MM.1S (cell line): ENCODE results near the gene STX16.

Source experiments
- DNase-seq: peaks from one replicate; pipeline ENCODE4 v3.0.0-alpha.2; 2015
- H2AFZ ChIP-seq: fragments of 300-600 bp; sonication (generic); 2 replicates; pipeline ENCODE4 v1.6.0; 2016; ENCODE audit warnings: antibody characterized with exemption, low read length
- H3F3A ChIP-seq: fragments of 300-600 bp; sonication (generic); 2 replicates; pipeline ENCODE4 v1.6.1; 2016; ENCODE audit warnings: mild to moderate bottlenecking, antibody characterized with exemption, low read length, moderate library complexity, mixed read lengths; ENCODE audit not compliant: insufficient read depth
- H3K27ac ChIP-seq: fragments of 300-600 bp; sonication (generic); 2 replicates; pipeline ENCODE4 v1.5.1; 2016; ENCODE audit warnings: mild to moderate bottlenecking, low read length
- H3K27me3 ChIP-seq: fragments of 300-600 bp; sonication (generic); replicated peaks from 2 replicates; pipeline ENCODE4 v1.6.0; 2016; ENCODE audit warnings: low read length; ENCODE audit not compliant: insufficient read depth
- H3K36me3 ChIP-seq: fragments of 300-600 bp; sonication (generic); replicated peaks from 2 replicates; pipeline ENCODE4 v1.6.1; 2016; ENCODE audit warnings: mild to moderate bottlenecking, low read length, mixed read lengths; ENCODE audit not compliant: insufficient read depth
- H3K4me1 ChIP-seq: fragments of 300-600 bp; sonication (generic); 2 replicates; pipeline ENCODE4 v1.6.1; 2016; ENCODE audit warnings: low read length, mixed read lengths
- H3K4me2 ChIP-seq: fragments of 300-600 bp; sonication (generic); 2 replicates; pipeline ENCODE4 v1.6.0; 2016; ENCODE audit warnings: low read depth, low read length
- H3K4me3 ChIP-seq: fragments of 300-600 bp; sonication (generic); 2 replicates; pipeline ENCODE4 v1.5.1; 2016; ENCODE audit warnings: low read length, mixed read lengths
- H3K79me2 ChIP-seq: fragments of 300-600 bp; sonication (generic); 2 replicates; pipeline ENCODE4 v1.6.1; 2016; ENCODE audit warnings: mixed run types, low read length, mixed read lengths
- H3K9ac ChIP-seq: fragments of 300-600 bp; sonication (generic); 2 replicates; pipeline ENCODE4 v1.6.1; 2016; ENCODE audit warnings: low read length, mixed read lengths
- H3K9me2 ChIP-seq: fragments of 300-600 bp; sonication (generic); replicated peaks from 2 replicates; pipeline ENCODE4 v1.6.1; 2016; ENCODE audit warnings: mild to moderate bottlenecking, low read length, mixed read lengths; ENCODE audit not compliant: insufficient read depth
- H3K9me3 ChIP-seq: fragments of 300-600 bp; sonication (generic); replicated peaks from 2 replicates; pipeline ENCODE4 v1.6.1; 2016; ENCODE audit warnings: mild to moderate bottlenecking, low read length, mixed read lengths; ENCODE audit not compliant: insufficient read depth
- H4K20me1 ChIP-seq: fragments of 300-600 bp; sonication (generic); 2 replicates; pipeline ENCODE4 v1.6.1; 2016; ENCODE audit warnings: mild to moderate bottlenecking, low read length, moderate library complexity, mixed read lengths; ENCODE audit not compliant: insufficient read depth
- EZH2 ChIP-seq: fragments of 300-600 bp; sonication (generic); optimal IDR thresholded peaks from 2 replicates; pipeline ENCODE3; 2017; ENCODE audit warnings: low read depth, mild to moderate bottlenecking, antibody characterized with exemption, low read length, mixed read lengths
- EZH2phosphoT487 ChIP-seq: fragments of 300-600 bp; sonication (generic); IDR thresholded peaks from 2 replicates; pipeline ENCODE4 v1.6.1; 2018; ENCODE audit warnings: antibody characterized with exemption, low read length
- TF ChIP-seq, protein P1 (sequence below): fragments of 300-600 bp; sonication (generic); IDR thresholded peaks from 2 replicates; pipeline ENCODE4 v1.5.1; 2016; ENCODE audit warnings: antibody characterized with exemption, low read length, mixed read lengths

The STX16 gene

DNA sequence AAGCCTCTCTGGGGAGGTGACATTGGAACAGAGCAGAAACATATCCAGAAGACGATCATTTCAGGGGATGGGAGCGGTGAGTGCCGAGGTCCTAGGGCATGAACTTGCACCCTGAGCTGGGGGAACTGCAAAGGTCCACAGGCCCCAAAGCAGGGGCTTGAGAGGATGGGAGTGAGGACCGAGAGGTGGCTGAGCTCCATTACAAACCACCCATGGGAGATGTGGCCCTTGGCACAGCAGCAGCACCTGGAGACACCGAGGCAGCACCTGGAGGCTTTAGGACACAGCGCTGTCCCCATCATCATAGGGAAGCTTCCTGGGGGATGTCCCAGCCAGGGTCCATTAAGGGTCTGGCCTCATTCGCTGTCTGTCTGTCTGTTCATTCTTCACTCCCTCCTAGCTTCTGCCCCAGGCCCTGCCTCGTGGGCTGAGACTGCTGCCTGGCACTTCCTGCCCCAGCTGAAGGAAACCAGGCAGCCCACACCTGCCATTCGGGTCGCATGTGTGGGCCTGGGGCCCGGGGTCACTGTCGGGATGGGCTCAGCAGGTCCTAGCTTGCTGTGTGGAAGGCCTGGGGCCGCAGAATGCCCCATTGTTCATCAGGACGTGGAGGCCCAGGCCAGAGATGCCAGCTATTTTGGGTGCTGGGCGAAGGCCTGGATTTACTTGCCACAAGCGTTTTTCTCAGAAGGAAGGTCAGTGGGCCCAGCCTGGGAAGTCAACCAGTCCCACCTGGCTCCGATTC, 42.8 kb upstream of the STX16 start:
- Histone ChIP-seq H2AFZ (no peak overlapping the region), H3K79me2 (no peaks in the 10 kb centered on the region), H3K9ac (no peak overlapping the region), H3K4me1 (no peaks in the 10 kb centered on the region), H3K4me3 (no peak overlapping the region), H3K27ac (no peak overlapping the region), H4K20me1 (no peaks in the 10 kb centered on the region), H3K36me3 (no peaks in the 10 kb centered on the region), H3K9me3 (no peaks in the 10 kb centered on the region), H3F3A (no peaks in the 10 kb centered on the region), H3K9me2 (no peaks in the 10 kb centered on the region), H3K4me2 (no peak overlapping the region), H3K27me3 (peaks cover 98% of the 10 kb centered on the region)
- TF ChIP-seq EZH2phosphoT487 (no peak), EZH2 (no peak)
- TF ChIP-seq, protein P1, sequence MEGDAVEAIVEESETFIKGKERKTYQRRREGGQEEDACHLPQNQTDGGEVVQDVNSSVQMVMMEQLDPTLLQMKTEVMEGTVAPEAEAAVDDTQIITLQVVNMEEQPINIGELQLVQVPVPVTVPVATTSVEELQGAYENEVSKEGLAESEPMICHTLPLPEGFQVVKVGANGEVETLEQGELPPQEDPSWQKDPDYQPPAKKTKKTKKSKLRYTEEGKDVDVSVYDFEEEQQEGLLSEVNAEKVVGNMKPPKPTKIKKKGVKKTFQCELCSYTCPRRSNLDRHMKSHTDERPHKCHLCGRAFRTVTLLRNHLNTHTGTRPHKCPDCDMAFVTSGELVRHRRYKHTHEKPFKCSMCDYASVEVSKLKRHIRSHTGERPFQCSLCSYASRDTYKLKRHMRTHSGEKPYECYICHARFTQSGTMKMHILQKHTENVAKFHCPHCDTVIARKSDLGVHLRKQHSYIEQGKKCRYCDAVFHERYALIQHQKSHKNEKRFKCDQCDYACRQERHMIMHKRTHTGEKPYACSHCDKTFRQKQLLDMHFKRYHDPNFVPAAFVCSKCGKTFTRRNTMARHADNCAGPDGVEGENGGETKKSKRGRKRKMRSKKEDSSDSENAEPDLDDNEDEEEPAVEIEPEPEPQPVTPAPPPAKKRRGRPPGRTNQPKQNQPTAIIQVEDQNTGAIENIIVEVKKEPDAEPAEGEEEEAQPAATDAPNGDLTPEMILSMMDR: no peak
- DNase-seq: no peak

DNA sequence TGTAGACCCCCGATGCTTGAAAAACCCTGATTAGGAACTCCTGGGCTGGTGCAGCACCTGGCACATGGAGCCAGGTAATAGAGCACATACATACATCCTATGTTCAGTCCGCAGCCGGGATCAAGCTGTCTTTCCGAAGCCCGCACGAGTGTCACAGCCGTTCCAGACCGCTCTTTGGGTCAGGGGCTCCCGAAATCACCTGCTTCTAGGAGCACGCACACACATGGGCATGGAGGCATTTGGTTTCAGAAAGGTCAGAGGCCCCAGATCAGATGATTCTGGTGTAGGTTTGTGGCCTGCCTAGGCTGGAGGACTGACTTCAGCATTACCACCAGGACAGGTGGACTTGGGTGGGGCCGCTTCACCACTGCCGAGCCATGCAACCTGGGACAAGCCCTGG, 42.1 kb upstream of the STX16 start:
- peaks cover 98% of the 10 kb centered on the region for H3K27me3 ChIP-seq
- no peak overlapping the region for H2AFZ ChIP-seq
- TF ChIP-seq EZH2phosphoT487 (no peak), EZH2 (no peak)
- TF ChIP-seq, protein P1: no peak
- DNase-seq: no peak
- H3K9ac ChIP-seq: no peak overlapping the region
- no peaks in the 10 kb centered on the region for H3K9me2 ChIP-seq
- no peaks in the 10 kb centered on the region for H3K9me3 ChIP-seq
- H4K20me1 ChIP-seq: no peaks in the 10 kb centered on the region
- no peak overlapping the region for H3K4me3 ChIP-seq
- H3K4me1 ChIP-seq: no peaks in the 10 kb centered on the region
- no peak overlapping the region for H3K4me2 ChIP-seq
- H3K27ac ChIP-seq: no peak overlapping the region
- no peaks in the 10 kb centered on the region for H3K36me3 ChIP-seq
- H3K79me2 ChIP-seq: no peaks in the 10 kb centered on the region
- no peaks in the 10 kb centered on the region for H3F3A ChIP-seq

DNA sequence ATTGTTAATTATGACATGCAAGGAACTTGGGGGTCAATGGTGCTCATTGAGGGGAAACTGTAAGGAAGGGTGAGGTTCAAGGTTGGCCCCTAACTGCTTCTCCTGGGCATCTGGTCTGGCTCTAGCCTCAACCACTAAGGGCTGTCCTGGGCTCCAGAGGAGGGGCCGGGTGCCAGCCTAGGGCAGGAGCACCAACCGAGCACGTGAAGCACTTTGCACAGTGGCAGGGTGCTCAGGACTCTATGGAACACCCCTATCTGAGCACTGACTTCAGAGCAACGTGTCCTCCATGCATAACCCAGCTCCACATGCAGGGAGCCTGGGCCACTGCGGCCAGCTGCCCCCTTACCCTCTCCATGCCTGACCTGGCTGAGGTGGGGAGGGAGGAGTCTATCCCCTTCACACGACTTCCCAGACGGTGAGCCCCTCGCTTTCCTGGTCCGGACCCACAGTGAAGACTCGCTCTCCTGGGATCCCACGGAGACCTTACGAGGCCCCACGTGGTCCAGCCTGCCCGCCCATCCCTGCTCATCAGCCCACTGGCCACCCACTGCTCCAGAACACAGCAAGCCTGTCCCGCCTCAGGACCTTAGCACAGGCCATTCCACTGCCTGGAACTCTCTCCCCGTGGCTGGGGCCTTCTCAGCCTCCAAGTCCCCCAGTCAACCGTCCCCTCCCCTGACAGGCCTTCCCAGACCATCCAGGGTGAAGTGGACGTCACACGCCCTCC, 40.8 kb upstream of the STX16 start:
- no peak overlapping the region for H3K27ac ChIP-seq
- peak overlapping the region; percentile 1; the same call in 1 of the 2 replicates for H3K4me2 ChIP-seq
- no peaks in the 10 kb centered on the region for H3K79me2 ChIP-seq
- H3K36me3 ChIP-seq: no peaks in the 10 kb centered on the region
- TF ChIP-seq EZH2: no peak
- TF ChIP-seq, protein P1: no peak
- H2AFZ ChIP-seq: no peak overlapping the region
- no peaks in the 10 kb centered on the region for H3K9me3 ChIP-seq
- no peaks in the 10 kb centered on the region for H3K9me2 ChIP-seq
- no peak overlapping the region for H3K9ac ChIP-seq
- DNase-seq: no peak
- no peaks in the 10 kb centered on the region for H3K4me1 ChIP-seq
- H3F3A ChIP-seq: no peaks in the 10 kb centered on the region
- H4K20me1 ChIP-seq: no peaks in the 10 kb centered on the region
- H3K27me3 ChIP-seq: peaks cover 98% of the 10 kb centered on the region
- H3K4me3 ChIP-seq: no peak overlapping the region
